Activated CD4-positive, CD25-positive, alpha-beta regulatory T cell treated with anti-CD3 and anti-CD28 coated beads, Interleukin-2, amount 50 U/mL, for 16 hours (primary cell): Measurements from ENCODE around the gene SYNE4.
"Not testable (repeated sequence)": the region's sequence is repeated elsewhere in the genome, so short reads cannot be mapped to it uniquely, and the experiment has no call there.

ENCODE experiments used
- DNase-seq: peaks from one replicate; pipeline ENCODE4 v3.0.0-alpha.2; 2020; ENCODE audit warnings: low read depth, low spot score

Gene SYNE4, protein sequence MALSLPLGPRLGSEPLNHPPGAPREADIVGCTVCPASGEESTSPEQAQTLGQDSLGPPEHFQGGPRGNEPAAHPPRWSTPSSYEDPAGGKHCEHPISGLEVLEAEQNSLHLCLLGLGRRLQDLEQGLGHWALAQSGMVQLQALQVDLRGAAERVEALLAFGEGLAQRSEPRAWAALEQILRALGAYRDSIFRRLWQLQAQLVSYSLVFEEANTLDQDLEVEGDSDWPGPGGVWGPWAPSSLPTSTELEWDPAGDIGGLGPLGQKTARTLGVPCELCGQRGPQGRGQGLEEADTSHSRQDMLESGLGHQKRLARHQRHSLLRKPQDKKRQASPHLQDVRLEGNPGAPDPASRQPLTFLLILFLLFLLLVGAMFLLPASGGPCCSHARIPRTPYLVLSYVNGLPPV

DNA sequence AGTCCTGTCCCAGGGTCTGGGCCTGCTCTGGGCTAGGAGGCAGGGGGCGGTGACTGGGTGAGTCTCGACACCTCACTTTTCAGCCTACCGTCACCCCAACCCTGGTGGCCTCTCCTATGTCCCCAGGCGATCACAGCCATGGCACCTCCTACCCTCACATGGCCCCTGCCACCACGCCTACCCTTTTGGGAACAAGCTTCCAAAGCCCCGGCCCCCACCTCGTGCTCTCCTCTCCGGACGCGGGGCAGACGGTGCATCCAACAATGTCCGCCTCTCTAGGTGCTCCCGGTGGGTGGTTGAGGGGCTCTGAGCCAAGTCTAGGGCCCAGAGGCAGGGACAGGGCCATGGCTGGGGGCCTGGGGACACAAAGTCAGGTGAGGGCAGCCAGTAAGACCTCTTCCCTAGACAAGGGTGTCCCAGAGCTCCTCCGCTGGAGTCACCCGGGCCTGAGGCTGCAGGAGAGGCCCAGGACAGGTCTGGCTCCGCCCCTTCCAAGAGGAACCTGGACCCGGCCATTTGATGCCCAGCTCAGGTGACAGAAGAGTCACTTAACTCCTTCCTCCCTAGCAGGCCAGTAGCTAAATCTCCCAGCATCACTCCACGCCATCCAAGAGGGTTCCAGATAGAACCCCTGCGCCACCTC lies at the start of gene SYNE4:
Gene SYNE4 (minus strand): TSS at position 478 of the 643 bp plus-strand sequence. CDS start 132 bp downstream, at position 346.
- no peak for DNase-seq

DNA sequence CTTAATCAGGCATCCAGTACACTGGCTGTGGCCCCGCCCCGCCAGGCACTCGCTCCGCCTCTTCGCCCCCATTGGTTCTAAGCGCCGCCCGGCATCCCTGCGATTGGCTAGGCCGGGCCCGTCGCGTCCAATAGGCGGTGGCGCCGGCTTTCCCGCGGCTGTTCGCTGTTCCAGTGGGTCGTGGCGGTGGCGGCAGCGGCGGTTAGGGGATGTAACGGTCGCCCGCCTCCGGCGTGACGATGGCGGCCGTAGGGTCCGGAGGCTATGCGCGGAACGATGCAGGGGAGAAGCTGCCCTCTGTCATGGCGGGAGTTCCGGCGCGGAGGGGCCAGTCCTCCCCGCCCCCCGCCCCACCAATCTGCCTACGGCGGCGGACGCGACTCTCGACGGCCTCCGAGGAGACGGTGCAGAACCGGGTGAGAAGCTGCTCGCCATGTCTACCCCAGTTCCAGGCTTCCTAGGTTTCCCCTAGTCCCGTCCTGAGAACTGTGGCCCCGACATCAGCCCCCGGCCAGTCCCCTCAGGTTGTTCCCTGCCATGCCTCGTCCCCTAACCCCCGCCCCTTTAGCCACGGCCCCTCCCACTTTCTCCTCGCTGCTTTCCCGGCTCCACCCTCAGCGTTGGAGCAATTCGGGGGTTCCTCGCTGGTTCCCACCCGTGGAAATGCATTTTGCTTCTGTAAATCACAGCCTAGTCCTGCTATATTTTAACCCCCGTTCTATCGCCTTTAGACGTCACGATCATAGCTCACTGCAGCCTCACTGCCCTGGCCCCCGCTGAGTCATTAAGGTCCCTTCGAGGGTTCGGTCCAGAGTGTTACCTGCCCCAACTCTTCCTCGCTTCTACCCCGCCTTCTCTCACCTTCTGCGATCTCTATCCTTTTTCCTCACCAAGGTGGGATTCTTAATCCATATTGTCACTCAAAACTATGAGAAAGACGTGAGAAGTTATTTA lies 46.4 kb upstream of the SYNE4 start, which contains the start of gene WDR62:
Gene WDR62 (plus strand): TSS at position 165 of the 954 bp plus-strand sequence. CDS start 75 bp downstream, at position 240.
- peak; percentile 86 for DNase-seq

DNA sequence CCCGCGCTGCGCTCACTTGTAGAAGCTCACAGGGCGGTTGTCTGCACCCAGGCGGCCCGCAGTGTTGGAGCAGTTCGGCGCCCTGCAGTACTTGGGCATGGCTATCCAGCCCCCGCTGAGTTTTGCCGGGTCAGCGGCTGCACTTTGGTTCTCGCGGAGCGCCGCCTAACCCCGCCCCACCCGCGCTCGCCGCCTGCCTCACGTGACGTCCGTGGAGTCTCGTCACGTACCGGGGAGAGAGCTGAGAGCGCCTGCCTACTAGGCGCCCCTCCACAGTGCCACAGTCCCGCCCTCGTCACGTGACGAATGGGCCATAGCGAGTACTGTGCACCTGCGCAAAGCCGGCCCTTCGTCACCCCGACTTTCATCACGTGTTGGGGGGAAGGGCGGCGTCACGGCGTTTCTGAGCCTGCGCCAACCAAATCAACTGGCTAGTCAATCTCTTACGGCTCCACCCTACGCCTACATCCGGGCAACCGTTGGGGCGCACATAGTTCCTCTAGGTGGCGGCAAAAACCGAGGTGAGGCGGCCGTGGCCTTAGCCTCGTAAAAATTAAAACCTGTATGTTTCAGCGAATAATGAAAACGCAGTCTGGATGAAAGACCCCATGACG lies 45.6 kb upstream of the SYNE4 start, which contains the start of gene THAP8:
Gene THAP8 (minus strand): TSS at position 167 of the 614 bp plus-strand sequence. CDS start 68 bp downstream, at position 99.
- DNase-seq, result peak; percentile 100

DNA sequence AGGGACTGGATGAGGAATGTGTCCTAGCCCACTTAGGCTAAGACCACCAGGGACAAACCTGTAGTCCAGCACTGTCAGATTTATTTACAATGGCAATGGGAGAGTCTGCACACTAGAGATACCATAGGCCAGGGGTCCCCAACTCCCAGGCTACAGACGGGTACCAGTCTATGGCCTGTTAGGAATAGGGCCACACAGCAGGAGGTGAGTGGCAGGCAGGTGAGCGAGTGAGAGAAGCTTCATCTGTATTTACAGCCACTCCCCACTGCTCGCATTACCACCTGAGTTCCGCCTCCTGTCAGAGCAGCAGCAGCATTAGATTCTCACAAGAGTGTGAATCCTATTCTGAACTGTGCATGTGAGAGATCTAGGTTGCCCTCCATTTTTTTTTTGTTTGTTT lies 43.0 kb upstream of the SYNE4 start:
- no peak for DNase-seq

DNA sequence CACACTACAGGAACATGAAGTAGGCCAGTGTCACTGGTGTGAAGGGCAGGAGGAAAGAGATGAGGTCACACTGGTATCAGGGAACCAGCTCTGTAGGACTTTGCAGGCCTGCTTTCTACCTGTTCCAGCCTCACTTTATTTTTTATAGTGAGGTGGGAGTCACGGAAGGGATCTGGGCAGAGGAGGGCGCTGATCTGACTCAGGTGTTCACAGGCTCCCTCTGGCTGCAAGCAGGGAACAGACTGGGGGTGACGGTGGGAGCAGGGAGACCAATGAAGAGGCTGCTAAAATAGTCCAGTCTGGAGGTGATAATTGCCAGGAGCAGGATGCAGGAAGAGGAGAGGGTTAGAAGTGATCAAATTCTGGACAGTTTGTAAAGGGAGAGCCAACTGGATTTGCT lies 42.6 kb upstream of the SYNE4 start:
- DNase-seq, result no peak

DNA sequence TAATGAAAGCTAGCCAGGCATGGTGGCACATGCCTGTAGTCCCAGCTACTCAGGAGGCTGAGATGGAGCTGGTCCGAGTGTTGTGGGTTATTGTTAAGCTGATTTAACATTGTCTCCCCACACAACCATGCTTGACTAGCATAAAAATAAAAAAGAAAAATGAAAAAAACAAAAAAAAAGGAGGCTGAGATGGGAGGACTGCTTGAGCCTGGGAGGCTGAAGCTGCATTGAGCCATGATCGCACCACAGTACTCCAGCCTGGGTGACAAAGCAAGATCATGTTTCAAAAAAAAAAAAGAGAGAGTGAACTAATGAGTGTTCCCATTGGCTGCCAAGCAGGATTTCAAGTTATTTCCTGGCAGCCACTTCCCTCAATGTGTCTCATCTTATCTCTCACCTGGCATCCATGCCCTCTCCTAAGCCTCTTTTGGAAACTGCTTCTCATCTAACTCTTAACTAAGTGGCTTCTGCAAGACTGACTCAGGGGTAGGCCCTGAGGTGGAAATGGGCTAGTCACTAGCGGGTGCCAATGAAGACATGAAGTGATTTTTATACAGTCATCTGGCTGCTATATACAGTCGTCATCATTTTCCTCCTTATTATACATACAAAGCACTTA lies 40.6 kb upstream of the SYNE4 start:
- DNase-seq, result no peak

DNA sequence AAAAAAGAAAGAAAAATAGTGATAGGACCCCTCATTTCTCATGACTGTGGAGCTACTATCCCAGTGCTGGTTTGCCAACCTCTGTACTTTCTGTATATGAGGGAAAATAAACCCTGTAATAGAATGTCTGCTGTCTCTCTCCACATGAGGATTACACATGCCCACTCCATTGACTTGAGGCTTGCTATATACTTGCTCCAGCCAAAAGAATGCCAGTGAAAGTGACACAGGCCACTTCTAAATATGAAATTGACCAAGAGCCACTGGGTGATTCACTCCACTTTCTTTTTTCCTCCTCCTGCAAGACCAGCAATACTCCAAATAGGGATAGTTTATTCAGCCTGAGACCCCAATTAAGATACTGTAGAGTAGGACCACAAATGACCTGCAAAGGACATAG lies 39.2 kb upstream of the SYNE4 start:
- no peak for DNase-seq

DNA sequence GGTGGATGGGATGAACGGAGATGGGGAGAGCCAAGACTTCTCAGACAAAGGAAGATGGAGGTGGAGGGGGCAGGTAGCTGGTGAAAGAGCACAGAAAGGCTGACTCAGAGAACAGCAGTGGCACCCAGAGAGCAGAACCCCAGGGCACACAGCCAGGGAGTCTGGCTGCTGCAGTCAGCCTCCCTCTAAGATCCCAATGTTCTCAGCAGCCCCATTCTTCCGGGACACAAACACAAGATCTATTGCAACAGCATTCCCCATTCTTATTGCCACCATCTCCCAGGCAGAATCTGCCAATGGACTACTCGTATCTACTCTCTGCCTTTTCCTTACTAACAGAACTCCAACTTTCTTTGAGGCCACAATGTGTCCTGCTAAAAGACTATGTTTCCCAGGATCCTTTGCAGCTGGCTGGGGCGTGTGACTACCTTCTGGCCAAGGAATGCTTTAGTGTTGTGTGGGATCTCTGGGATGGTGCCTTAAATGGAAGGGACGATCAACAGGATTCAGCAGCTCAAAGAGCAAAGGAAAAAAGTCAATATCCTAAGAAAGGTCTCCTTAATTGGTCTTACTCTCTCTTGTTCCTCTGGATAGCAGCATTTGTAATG lies 37.9 kb upstream of the SYNE4 start:
- no peak for DNase-seq

DNA sequence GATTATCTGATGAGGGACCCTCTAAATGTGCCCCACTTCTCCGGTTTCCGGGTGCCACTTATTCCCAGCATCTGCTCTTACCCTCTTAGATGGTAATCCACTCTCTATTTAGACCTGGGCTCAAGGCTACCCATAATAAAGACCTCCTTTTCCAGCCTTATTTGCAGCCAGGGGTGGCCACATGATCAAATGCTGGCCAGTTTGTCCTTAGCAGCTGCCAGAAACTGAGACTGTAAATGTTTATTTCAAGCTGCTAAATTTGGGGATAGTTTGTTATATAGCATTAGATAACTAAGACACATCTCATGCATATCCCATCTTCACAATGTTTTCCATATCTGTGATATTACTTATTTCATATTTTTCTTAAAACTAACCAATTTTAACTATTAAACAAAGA lies 35.3 kb upstream of the SYNE4 start:
- DNase-seq, result no peak

DNA sequence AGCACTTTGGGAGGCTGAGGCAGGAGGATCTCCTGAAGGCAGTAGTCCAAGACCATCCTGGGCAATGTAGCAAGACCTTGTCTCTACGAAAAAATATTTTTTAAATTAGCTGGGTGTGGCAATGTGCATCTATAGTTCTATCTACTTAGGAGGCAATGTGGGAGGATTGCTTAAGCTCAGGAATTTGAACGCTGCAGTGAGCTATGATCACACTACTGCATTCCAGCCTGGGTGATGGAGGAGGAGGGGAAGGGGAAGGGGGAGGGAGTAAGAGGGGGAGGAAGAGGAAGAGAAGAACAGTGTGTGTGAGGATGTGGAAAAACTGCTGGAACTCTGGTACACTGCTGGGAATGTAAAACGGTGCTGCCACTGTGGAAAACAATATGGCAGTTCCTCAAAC lies 33.2 kb upstream of the SYNE4 start:
- DNase-seq, result no peak

DNA sequence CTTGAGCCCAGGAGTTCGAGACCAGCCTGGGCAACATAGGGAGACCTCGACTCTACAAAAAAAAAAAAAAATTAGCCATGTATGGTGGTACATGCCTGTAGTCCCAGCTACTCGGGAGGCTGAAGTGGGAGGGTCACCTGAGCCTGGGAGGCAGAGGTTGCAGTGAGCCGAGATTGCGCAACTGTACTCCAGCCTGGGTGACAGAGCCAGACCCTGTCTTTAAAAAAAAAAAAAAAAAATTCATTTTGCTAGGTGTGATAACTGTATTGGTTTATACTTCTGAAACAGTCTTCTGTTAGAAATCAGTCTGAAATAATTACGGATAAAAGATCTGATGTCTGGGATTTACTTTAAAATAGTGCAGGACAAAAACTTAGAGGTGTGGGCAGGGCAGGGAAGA lies 32.5 kb upstream of the SYNE4 start:
- DNase-seq, result not testable (repeated sequence)

DNA sequence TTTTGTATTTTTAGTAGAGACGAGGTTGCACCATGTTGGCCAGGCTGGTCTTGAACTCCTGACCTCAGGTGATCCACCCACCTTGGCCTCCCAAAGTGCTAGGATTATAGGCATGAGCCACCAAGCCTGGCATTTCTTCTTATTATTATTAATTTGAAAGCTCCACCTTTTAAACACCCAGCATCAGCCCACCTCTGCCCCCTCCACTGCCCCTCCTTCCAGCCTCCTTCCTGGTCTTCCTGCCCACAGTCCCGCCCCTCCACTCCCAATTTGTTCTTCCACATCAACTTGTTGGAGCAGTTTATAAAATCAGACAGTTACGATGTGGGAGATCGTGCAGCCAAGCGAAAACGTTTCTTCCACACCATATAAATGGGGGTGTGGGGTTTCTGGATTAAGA lies 31.9 kb upstream of the SYNE4 start:
- DNase-seq, result no peak

DNA sequence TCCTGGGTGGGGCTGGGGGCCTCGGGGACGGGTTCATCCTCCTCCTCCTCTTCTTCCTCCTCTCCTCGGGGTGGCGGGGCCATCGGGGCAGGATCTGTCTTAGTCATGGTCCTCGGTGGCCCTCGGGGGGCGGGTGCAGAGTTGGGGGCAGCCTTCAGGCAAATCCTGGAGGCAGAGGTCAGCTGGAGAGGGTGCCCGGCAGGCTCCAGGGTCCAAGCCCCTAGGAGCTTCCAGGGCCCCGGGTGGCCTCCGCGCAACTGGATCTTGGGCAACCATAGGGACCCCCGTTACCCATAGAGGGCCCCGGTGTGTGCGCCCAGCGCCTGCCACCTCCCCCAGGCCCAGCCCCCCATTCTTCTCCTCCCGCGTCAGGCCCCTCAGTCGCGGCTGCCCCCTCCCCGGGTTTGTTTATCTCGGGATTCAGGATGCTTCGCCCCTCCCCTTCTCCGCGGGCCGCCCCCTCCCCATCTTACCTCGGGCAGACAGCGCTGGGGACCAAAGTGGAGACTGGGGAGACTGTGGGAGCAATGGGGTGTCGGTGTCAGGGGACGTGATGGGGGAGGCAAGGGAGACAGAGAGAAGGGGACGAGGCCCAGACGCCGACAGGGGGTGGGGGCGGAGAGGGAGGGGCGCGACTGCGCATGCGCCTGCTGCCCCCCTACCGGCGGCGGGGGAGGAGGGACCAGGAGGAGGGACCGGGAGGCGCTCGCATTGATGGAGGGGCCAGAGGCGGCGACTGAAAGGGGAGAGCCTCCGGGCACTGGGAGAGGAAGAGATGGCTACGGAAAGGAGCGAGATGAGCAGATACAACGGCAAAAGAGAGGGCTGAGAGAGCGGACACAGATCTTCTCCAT lies 23.9 kb upstream of the SYNE4 start, which contains the start of gene CLIP3:
Gene CLIP3 (minus strand): TSS at position 623 of the 854 bp plus-strand sequence. CDS start 516 bp downstream, at position 107.
- DNase-seq, result no peak

DNA sequence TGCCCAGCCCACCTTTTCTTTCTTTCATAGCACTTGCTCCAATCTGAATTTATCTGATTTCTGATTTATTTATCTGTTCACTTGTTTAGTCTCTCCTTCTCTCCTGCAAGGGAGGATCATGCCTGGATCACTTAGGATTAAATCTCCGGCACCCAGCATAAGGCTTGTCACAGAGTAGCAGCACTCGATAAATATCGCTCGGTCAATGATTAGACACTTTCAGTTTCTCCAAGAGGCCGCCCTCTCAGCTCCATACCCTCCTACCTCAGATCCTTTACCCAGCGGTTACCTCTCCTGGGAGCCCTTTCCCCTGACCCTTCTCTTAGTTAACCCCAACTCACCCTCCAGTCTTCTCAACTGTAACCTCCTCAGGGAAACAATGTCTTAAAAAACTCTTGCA lies 22.7 kb upstream of the SYNE4 start:
- DNase-seq, result no peak

DNA sequence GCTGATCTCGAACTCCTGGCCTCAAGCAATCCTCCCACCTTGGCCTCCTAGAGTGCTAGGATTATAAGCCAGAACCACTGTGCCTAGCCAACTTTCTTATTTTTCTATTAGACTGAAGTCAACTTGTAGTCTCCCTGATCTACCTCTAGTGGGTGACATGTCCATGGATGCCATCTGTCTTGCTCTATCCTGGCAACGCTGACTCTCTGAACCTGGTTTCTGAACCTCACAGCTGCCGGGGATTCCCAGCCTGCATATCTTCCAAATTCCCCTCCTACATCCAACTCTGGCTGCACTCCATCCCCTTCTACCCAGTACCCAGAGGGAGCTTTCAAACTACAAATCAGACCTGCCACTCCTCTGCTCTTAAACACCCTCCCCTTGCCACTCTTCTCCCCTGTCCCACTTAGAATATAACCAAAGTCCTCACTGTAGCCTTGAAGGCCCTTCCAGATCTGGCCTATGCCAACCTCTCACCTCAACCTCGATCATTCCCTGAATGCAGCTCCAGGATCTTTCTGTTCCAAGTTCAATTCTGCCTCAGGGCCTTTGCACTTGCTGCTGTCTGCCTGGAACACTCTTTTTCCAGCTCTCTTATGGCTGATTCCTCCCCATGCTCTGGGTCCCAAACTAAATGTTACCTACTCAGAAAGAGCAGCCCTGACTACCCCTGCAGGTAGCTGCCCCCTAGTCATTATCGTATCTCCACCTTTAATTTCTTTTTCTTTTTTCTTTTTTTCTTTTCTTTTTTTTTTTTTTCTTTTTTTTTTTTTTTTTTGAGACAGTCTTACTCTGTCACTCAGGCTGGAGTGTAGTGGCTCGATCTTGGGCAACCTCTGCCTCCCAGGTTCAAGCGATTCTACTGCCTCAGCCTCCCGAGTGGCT lies 21.9 kb upstream of the SYNE4 start:
- DNase-seq, result no peak

DNA sequence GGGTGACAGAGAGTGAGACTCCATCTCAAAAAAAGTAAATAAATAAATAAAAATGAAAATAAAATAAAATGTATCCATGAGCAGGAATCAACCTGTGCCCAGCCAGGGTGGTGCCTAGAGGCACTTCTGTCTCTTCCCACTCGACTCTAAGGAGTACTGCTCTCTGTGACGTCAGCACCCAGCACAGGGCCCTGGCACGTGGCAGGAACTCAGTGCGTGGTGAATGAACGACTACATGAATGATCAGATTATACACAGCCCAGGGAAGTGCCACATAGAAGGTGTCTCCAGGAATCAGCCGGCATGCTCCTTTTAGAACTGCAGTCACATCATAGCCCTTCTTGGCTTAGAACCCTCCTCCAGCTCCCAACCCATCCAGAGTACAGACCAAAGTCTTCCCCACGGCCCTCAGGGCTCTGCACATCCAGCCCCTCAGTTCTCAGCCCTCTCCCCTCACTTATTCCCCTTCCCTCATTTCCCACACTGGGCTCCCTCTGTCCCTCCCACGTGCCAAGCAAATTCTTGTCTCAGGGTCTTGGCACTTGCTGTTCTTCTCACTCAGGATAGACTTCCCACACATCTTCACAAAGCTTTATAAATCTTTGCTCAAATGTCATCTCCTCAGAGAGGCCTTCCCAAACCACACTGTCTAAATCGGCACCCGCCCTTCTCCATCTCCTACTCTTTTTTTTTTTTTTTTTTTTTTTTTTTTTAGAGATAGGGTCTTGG lies 19.9 kb upstream of the SYNE4 start:
- DNase-seq, result no peak

DNA sequence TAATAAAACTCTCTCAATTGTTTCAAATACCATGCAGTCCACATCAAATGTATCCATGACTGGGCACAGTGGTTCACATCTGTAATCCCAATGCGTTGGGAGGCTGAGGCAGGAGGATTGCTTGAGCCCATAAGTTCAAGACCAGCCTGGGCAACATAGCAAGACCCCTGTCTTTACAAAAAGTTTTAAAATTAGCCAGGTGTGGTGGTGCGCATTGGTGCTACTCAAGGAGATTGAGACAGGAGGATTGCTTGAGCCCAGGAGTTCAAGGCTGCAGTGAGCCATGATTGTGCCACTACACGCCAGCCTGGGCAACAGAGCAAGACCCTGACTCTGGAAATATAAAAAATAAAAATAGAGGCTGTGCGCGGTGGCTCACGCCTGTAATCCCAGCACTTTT lies 19.1 kb upstream of the SYNE4 start:
- DNase-seq, result no peak
